ENCODE data around the gene NHS. TPM values are rescaled to one million over a fixed set of nuclear protein-coding genes. Genes with fewer than 3 reads are reported as not detected.
"Not testable (repeated sequence)": the region's sequence is repeated elsewhere in the genome, so short reads cannot be mapped to it uniquely, and the experiment has no call there.

The NHS gene
- total RNA-seq, 1 donor from 2014 or later = 117 TPM

DNA sequence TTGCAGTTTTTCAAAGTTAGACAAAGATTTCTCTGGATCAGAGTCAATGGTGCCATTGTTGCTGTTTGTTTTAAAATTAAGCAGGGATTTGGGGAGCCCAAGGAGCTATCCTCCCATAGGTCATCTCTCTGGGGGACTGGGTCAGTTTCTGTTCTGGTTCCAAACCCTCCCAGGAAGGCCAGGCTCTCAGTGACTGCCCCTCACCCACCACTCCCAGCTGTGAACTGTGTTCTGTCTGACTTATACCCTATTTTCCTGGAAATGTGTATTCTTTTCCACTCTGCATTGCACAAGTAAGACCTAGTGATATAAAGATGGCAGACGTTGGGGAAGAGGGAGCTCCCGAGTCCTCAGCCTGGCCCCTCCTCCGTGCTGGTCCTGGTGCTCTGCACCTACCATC lies 65.8 kb downstream of the NHS start:
- Mint-ChIP-seq H3K36me3 (ENCODE audit: insufficient read depth) (no peaks in the 10 kb centered on the region), H3K9me3 (ENCODE audit: low read depth) (no peaks in the 10 kb centered on the region), H3K4me1 (ENCODE audit: low read depth) (peaks cover 19% of the 10 kb centered on the region), H3K4me3 (ENCODE audit: low read depth) (no peak overlapping the region), H3K27ac (no peak overlapping the region), H3K27me3 (no peaks in the 10 kb centered on the region)
- no peak for TF ChIP-seq CTCF (IDR thresholded peaks at IDR 0.05; ENCODE audit: unreplicated experiment)
- DNase-seq (ENCODE audit: low spot score, unreplicated experiment) = no peak

DNA sequence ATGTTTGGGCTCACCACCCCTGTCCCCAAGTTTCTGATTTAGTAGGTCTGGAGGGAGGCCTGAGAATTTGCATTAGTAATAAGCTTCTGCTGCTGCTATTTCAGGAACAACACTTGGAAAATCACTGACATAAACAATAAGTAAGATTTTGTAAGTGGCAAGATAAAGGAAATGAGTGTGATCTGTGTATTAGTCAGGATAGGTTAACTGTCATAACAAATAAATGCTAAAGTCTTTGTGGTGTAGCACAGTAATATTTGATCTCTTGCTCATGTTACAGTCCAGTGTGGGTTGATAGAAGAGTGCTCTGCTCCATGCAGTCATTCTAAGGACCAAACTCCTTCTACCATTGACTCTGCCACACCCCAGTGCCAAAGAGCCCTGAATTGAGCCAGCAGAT lies 67.0 kb downstream of the NHS start:
- no peak for DNase-seq (ENCODE audit: low spot score, unreplicated experiment)
- Mint-ChIP-seq H3K4me3 (ENCODE audit: low read depth) (no peak overlapping the region), H3K4me1 (ENCODE audit: low read depth) (peaks cover 22% of the 10 kb centered on the region), H3K36me3 (ENCODE audit: insufficient read depth) (no peaks in the 10 kb centered on the region), H3K27ac (no peak overlapping the region), H3K9me3 (ENCODE audit: low read depth) (no peaks in the 10 kb centered on the region), H3K27me3 (no peaks in the 10 kb centered on the region)
- TF ChIP-seq CTCF (IDR thresholded peaks at IDR 0.05; ENCODE audit: unreplicated experiment) = no peak

DNA sequence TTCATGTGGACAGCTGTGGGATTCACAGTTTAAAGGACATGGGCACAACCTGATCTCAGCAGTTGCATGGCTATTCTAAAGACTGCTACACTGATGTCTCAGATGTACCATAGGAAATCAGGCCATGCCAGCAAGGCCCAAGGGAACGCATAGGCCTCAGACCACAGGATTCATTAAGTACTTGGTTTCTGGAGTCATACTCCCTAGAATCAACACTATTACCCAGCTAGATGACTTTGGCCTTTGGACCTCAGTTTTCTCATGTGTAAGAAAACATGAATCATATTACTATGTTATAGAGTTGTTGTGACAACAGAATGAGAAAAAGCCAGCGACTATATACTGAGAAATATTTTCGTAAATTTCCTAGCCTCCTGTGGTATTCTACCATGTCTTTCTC lies 67.9 kb downstream of the NHS start:
- DNase-seq (ENCODE audit: low spot score, unreplicated experiment) = no peak
- peak overlapping the region; percentile 59 for H3K27ac Mint-ChIP-seq
- H3K4me1 Mint-ChIP-seq (ENCODE audit: low read depth) = peaks cover 29% of the 10 kb centered on the region
- H3K27me3 Mint-ChIP-seq = no peaks in the 10 kb centered on the region
- no peak overlapping the region for H3K4me3 Mint-ChIP-seq (ENCODE audit: low read depth)
- no peaks in the 10 kb centered on the region for H3K36me3 Mint-ChIP-seq (ENCODE audit: insufficient read depth)
- H3K9me3 Mint-ChIP-seq (ENCODE audit: low read depth) = no peaks in the 10 kb centered on the region
- TF ChIP-seq CTCF (IDR thresholded peaks at IDR 0.05; ENCODE audit: unreplicated experiment) = no peak

DNA sequence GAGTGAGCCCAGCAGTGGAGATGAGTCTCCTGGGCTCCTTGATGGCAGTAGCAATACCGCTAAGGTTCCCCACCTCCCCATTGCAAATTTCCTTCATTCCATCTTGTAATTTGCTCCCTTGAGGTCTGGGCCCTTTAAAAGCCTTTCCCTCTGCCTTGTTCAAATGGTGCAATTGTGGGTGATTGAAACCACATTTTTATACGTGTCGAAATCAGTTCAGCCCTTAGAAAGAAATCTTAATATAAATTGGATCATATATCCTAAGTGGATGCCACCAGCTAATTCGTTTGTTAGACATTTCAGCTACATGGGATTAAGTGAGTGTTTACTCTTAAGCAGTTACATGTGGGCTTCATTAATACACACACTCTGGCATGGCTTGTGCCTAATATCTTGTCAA lies 68.6 kb downstream of the NHS start:
- H3K4me3 Mint-ChIP-seq (ENCODE audit: low read depth) = no peak overlapping the region
- H3K9me3 Mint-ChIP-seq (ENCODE audit: low read depth) = no peaks in the 10 kb centered on the region
- TF ChIP-seq CTCF (IDR thresholded peaks at IDR 0.05; ENCODE audit: unreplicated experiment) = no peak
- H3K36me3 Mint-ChIP-seq (ENCODE audit: insufficient read depth) = no peaks in the 10 kb centered on the region
- H3K27ac Mint-ChIP-seq = no peak overlapping the region
- DNase-seq (ENCODE audit: low spot score, unreplicated experiment) = no peak
- H3K27me3 Mint-ChIP-seq = no peaks in the 10 kb centered on the region
- peaks cover 35% of the 10 kb centered on the region for H3K4me1 Mint-ChIP-seq (ENCODE audit: low read depth)

GRCh38 chrX:17446269-17446668 lies 71.3 kb downstream of the NHS start:
- H3K9me3 Mint-ChIP-seq (ENCODE audit: low read depth) = not testable (repeated sequence)

DNA sequence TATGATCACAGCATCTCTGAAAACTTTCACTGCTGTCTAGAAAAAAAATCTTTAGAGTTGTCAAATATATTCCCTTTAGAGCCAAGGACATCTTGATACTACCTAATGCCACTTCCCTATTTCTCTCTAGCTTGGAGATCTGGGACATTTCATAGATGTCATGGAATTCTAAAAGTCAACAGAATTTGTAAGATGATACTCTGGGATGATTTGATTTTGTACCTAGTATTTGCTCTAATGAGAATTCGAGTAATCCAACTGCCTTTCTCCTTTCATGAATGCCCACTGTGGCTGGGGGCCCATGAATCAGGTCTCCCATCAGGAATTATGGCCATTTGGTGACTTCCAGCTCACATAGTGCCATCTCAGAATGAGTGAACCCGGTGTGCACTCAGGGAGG lies 73.2 kb downstream of the NHS start:
- Mint-ChIP-seq H3K4me3 (ENCODE audit: low read depth) (no peak overlapping the region), H3K4me1 (ENCODE audit: low read depth) (peaks cover 34% of the 10 kb centered on the region), H3K36me3 (ENCODE audit: insufficient read depth) (no peaks in the 10 kb centered on the region), H3K9me3 (ENCODE audit: low read depth) (no peaks in the 10 kb centered on the region), H3K27ac (peak overlapping the region; percentile 82), H3K27me3 (no peaks in the 10 kb centered on the region)
- DNase-seq (ENCODE audit: low spot score, unreplicated experiment) = no peak
- TF ChIP-seq CTCF (IDR thresholded peaks at IDR 0.05; ENCODE audit: unreplicated experiment) = no peak

More at GRCh38 chrX:17446269-17446668, 71.3 kb downstream of the NHS start:
- H3K27me3 Mint-ChIP-seq; DNase-seq (ENCODE audit: low spot score, unreplicated experiment); H3K27ac Mint-ChIP-seq; H3K4me3 Mint-ChIP-seq (ENCODE audit: low read depth); H3K36me3 Mint-ChIP-seq (ENCODE audit: insufficient read depth): not testable (repeated sequence)
- peaks cover 39% of the 10 kb centered on the region for H3K4me1 Mint-ChIP-seq (ENCODE audit: low read depth)
